ENCODE results near the gene ABHD13. TPM values are rescaled to one million over a fixed set of nuclear protein-coding genes. Genes with fewer than 3 reads are reported as not detected.
"Not testable (repeated sequence)": the region's sequence is repeated elsewhere in the genome, so short reads cannot be mapped to it uniquely, and the experiment has no call there.

ABHD13 gene
- 8.3 and 10.8 TPM in 2 replicates for total RNA-seq (2014; rRNA removed; shearing (Covaris generic))
- 8.1 and 12.4 TPM in 2 replicates for polyA plus RNA-seq (2014; cell fraction: nucleus; rRNA removed)

DNA sequence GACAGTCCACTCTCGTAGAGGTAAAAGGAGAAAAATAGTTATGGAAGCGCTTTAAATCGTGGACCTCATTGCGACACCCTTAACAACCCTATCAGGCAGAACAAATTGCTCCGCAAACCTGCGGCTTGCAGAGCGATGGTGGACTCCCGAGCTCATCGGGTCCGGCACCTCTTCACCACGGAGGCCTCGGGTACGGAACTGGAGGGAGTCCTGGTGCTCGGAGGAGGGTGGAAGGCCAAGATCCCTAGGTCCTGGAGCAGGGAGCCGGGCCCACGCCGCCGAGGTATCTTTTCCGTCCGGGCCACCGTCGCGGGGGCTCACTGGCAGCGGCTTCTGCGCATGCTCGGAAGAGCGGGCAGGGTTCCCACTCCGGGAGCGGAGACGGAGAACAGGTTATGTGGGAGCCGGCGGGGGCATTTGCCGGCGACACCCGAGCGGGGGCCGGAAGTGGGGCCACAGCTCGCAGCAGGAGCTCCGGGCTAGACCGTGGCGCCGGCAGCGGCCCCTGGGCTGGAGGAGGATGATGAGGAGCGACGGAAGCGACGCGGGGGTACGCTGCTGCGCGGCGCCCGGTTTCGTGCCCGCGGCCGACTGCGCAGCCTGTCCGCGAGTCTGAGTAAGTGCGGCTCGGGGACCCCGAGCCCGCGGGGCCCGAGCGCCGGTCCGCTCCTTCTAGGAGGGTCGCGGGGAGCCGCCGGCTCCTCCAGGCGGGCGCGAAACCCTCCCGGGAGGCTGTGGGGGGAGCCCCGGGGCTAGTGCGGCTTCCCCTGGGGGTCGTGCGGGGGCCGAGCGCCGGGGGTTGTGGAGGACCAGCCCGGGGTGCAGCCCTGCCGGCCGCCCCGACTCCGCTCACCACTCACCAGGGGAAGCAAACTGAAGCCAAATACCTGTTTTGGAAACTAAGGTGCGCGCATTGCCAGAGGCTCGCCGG is at the start of gene ABHD13:
Gene ABHD13 (plus strand): TSS at position 349 of the 931 bp plus-strand sequence. CDS start 10,827 bp downstream, outside the sequence.
- DNase-seq (ENCODE audit: extremely low read depth, low read depth), result peak; percentile 85

DNA sequence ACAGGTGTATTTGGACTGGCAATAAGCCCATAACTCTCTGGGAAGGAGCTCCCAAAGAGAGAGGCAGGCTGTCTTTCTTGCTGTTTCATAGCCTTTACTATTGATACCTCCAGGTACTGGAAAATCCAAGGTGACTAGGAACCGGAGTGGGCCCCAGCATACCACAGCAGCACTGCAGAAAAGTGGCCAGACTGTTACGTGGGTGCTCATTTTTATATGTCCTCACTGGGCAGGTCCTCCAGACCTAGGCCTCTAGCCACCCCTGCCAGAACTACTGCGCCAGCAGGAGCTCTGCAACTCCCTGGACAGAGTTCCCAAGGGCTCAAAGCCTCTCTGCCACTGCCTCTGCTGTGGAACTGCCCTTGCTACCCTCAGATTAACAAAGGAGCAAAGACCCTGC is 49.3 kb upstream of the ABHD13 start:
- DNase-seq (ENCODE audit: extremely low read depth, low read depth), result no peak

- DNase-seq (ENCODE audit: extremely low read depth, low read depth), result peak; percentile 18
Observed at GRCh38 chr13:108176685-108177274, 41.4 kb upstream of the ABHD13 start.

DNA sequence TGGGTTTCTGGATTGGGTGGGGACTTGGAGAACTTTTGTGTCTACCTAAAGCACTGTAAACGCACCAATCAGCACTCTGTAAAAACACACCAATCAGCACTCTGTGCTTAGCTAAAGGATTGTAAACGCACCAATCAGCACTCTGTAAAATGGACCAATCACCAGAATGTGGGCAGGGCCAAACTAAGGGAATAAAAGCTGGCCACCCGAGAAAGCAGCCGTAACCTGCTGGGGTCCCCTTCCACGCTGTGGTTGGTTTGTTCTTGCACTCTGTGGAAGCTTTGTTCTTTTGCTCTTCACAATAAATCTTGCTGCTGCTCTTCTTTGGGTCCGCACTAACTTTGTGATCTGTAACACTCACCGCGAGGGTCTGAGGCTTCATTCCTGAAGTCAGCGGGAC is 40.1 kb upstream of the ABHD13 start:
- no peak for DNase-seq (ENCODE audit: extremely low read depth, low read depth)

GRCh38 chr13:108182652-108183051 is 35.5 kb upstream of the ABHD13 start:
- DNase-seq (ENCODE audit: extremely low read depth, low read depth), result no peak

DNA sequence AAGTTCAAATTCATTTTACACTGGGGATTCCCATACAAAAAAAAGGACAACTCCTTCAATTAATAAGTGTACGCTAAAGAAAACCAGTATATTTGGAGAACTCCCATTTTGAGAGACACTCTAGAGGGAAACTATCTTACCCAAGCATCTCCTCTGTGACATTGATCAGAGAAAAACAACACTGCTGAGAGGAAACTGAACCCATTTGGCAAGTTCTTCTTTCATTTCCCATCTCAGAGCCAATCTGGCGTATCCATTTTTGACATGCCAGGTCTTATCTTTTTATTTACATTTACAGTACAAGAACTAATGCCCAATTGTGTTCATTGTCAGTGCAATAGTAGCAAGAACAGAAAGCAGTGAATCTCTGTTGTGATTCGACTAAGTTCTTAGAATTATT is 33.0 kb upstream of the ABHD13 start:
- no peak for DNase-seq (ENCODE audit: extremely low read depth, low read depth)

GRCh38 chr13:108188260-108188659 is 29.9 kb upstream of the ABHD13 start:
- DNase-seq (ENCODE audit: extremely low read depth, low read depth), result no peak

DNA sequence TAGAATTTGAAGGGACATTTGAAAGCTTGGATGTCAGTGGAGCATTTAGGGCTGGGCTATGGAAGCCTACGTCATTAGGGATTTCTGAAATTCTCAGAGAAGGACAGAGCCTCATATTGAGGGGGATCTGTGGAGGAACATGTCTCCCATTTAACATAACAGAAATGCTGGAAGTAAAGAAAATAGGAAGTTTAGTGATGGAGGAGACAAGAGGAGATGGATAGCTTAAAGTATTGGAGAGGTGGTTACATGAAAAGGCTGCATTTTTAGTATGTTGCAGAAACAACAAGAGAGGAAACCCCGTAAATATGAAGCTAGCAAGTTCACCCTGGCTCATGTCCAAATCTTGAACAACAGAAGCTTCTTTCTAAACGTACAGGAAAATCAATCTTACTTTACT is 27.3 kb upstream of the ABHD13 start:
- no peak for DNase-seq (ENCODE audit: extremely low read depth, low read depth)

DNA sequence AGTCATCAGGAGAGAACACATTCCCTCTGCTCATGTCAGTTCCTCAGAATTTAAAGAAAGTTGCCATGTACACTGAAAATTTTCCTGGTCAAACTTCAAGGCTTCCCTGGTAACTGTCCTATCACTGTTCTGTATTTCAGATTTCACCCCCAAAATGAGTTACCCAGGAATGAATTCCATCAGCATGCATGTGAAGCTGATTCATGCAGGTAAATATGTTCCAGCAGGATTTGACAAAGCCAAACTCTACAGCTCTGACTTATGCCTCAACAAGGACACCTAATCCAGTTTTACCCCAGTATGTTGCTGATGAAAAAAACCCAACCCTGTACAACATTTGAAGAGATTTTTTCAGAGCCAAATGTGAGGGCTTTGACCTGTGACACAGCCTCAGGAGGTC is 24.4 kb upstream of the ABHD13 start:
- no peak for DNase-seq (ENCODE audit: extremely low read depth, low read depth)

- no peak for DNase-seq (ENCODE audit: extremely low read depth, low read depth)
Observed at GRCh38 chr13:108194435-108194936, 23.7 kb upstream of the ABHD13 start.

GRCh38 chr13:108195146-108195545 is 23.0 kb upstream of the ABHD13 start:
- DNase-seq (ENCODE audit: extremely low read depth, low read depth), result no peak

DNA sequence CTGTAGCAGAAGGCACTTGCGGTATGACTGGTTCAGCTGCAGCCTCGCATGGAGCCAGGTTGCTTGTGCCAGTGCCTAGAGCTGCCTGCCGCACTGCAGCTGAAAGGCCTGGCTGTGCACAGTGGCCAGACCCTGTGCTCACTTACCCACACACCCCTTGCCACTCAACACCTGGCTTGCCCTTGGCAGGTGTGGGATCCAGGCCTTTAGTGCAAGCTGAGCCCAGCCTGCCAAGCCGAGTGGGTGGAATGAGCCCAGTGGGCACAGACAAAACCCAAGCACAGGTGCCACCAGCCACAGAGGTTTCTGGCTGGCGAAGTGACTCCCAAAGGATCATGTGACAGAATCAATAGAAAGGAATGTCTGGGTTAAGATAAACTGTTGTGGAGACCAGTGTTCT is 22.3 kb upstream of the ABHD13 start:
- no peak for DNase-seq (ENCODE audit: extremely low read depth, low read depth)

DNA sequence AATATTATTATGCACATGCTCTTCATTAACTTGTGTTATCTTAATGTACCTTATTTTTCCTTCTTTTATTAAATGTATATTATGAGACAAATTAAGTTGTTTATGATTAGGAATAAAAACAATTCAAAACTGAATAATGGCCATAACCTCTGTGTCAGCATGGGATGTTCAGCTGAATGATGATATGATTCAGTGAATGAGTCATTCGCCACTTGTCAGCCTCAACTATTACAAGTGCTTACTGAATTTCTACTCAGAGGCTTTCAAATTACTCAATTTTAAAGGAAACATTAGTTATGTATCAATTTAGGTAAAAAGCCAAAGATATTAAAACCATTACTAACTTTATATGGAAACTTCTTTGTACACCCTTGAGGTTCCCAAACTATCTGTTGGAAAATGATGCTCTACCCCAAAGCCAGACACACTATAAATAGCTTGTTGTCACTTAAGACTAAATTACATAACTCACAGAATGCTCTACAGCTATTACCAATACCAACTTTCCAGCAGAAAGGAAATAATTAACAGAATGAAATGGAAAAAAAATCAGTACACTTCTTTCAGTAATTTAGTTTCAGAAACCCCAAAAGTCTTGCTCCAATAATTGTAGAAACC is 17.3 kb upstream of the ABHD13 start:
- no peak for DNase-seq (ENCODE audit: extremely low read depth, low read depth)

DNA sequence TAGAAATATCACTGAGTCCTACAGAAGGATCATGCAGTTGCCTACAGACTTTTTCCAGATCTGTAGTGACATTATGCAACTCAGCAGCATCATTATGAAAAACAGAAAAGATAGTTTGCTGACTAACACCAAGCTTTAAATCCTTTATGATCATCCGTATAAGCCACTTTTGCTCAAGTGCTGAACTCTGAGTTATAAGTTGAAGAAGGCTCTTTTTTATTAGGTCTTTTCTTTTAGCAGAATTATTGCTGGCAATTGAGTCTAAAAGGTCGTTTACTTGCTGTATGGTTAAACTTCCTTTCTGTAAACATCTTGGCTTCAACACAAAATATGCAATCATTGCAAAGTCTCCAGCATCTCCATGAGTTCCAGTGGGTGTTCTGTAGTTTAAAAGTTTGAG is 7.6 kb upstream of the ABHD13 start:
- no peak for DNase-seq (ENCODE audit: extremely low read depth, low read depth)

- DNase-seq (ENCODE audit: extremely low read depth, low read depth), result no peak
Observed at GRCh38 chr13:108212886-108213285, 5.3 kb upstream of the ABHD13 start.

DNA sequence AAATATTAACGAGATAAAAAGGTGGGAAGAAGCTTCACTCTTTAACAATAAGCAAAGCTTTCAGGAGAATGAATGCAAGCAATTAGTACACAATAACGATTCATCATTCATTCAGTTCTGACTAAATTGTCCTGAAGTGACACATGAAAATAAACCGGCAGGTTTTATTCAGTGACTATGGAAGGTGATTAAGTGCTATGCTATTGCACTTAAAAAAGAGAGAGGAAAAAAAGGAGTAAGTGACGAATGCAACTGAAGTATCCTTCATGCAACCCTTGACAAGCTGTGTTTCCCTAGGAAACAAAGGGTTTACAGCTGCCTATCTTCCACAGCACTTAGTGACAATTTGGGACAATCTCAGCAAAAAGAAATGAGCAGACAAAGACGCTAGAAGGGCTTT is 4.2 kb upstream of the ABHD13 start:
- no peak for DNase-seq (ENCODE audit: extremely low read depth, low read depth)

GRCh38 chr13:108214441-108215271 is 3.5 kb upstream of the ABHD13 start:
- DNase-seq (ENCODE audit: extremely low read depth, low read depth), result no peak

DNA sequence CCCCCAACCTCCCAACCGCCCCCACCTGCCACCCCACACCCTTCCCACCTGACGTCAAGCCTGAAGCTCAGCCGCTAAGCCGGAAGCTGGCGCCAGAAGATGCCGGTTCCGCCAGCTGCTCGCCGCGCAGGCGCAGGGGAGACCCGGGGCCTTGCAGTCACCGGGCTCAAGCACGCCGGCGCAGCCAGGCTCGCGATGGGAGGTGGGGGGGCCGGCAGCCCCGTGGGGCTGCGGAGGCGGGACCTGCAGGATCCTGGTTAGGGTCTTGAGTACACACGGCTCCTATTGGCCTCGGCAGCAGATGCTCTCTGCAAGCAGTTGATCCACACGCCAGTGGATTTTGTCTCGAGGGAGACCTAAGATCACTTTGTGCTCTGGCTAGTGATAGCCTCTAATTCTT is 2.8 kb upstream of the ABHD13 start, which contains the start of gene LIG4:
Gene LIG4 (minus strand): TSS at position 101 of the 400 bp plus-strand sequence. CDS start 4,268 bp downstream, outside the sequence.
- peak; percentile 76 for DNase-seq (ENCODE audit: extremely low read depth, low read depth)

DNA sequence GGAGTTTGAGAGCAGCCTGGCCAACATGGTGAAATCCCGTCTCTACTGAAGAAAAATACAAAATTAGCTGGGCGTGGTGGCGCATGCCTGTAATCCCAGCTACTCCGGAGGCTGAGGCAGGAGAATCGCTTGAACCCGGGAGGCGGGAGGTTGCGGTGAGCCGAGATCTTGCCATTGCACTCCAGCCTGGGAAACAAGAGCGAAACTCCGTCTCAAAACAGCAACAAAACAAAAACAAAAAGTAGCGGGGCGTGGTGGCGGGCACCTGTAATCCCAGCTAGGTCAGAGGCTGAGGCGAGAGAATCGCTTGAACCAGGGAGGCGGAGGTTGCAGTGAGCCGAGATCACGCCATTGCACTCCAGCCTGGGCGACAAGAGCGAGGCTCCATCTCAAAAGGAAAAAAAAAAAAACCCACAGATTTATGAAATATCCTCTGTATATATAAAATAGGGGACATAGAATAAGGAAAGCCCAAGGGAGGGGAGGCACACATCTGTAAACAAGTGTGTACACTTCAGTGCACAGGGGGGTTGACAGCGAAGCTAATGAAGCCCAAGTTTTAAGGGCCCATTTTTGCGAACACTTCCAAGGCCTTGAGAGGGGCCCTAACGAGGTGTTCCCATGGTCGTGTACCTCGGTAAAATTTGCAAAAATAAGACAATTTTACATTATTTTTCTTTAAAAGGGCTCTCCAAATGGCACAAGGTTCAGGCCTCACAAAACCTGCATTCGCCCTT is 717 bp upstream of the ABHD13 start:
- not testable (repeated sequence) for DNase-seq (ENCODE audit: extremely low read depth, low read depth)

GRCh38 chr13:108220041-108220440 is 1.8 kb downstream of the ABHD13 start:
- no peak for DNase-seq (ENCODE audit: extremely low read depth, low read depth)

Data from NCI-H460 (cell line).